ENCODE measurements around the gene ACCS. TPM values are rescaled to one million over a fixed set of nuclear protein-coding genes. Genes with fewer than 3 reads are reported as not detected.

ACCS gene
- total RNA-seq, 4 donors from 2014 or later, result 4.5 to 26.3 (median 17.3) TPM

DNA sequence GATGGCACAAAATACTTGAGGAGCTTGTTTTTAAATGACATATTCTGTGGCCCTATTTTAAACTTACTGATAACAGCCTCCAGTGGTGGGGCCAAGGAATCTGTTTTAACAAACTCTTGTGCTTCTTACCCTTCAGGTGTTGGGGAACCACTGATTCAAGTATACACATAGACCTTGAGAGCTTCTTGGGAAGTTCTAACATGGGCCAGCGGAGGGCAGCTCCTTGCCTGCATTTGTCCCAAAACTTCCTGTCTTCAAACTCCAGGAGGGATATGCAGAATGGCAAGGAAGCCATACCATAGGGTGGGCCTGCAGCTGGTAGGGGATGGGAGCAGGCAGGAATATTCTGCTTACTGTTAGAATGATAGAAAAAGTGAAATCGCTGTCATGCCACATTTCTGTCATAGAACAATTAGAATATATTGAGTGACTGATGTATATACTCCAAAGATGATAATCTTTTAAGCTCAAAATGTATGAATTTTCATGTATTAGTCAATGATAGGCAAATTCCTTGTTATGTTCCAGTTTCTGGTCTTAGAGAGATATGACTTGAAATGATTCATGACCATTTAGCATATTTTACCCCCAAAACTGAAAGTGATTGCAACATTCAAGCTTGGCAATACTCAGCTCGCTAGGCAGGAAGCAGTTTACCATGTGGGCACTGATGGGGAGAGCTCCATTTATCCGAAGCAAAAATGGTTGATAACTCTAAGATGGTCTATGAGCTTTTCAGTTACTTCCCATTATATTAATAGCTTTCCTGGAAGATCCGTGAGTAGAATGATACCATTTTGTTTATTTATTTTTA is 38.6 kb downstream of the ACCS start:
- TF ChIP-seq POLR2AphosphoS5 (IDR thresholded peaks at IDR 0.05), result no peak
- no peak for TF ChIP-seq POLR2A (IDR thresholded peaks at IDR 0.05)
- no peak for TF ChIP-seq CTCF (IDR thresholded peaks at IDR 0.05)
- TF ChIP-seq EP300 (IDR thresholded peaks at IDR 0.05), result no peak
- no peaks in the 10 kb centered on the region for H3K27me3 ChIP-seq
- no peaks in the 10 kb centered on the region for H3K9me3 ChIP-seq
- no peak overlapping the region for H3K4me3 ChIP-seq
- H3K27ac ChIP-seq, result no peak overlapping the region
- WGBS, 2 donors (ENCODE audit: low coverage in 1 of 2), result 88 to 90% methylated on average over 4 to 5 of the region's 5 CpGs
- peaks cover 0 to 17% (median 0%) of the 10 kb centered on the region in 3 donors for H3K4me1 ChIP-seq
- peaks cover 0 to 39% of the 10 kb centered on the region in 2 donors for H3K36me3 ChIP-seq
- no peak for ATAC-seq

- H3K27me3 ChIP-seq, result no peaks in the 10 kb centered on the region
- H3K36me3 ChIP-seq, result peaks cover 0 to 33% of the 10 kb centered on the region in 2 donors
- ATAC-seq, result no peak
- no peak overlapping the region for H3K4me3 ChIP-seq
- 81 to 94% methylated on average over 6 of the region's 6 CpGs for WGBS, 2 donors (ENCODE audit: low coverage in 1 of 2)
- peaks cover 3 to 26% (median 5%) of the 10 kb centered on the region in 3 donors for H3K4me1 ChIP-seq
- H3K9me3 ChIP-seq, result no peaks in the 10 kb centered on the region
- no peak overlapping the region for H3K27ac ChIP-seq
- no peak for TF ChIP-seq EP300 (IDR thresholded peaks at IDR 0.05)
- no peak for TF ChIP-seq CTCF (IDR thresholded peaks at IDR 0.05)
- TF ChIP-seq POLR2AphosphoS5 (IDR thresholded peaks at IDR 0.05), result no peak
- TF ChIP-seq POLR2A (IDR thresholded peaks at IDR 0.05), result no peak
These were observed 42.2 kb downstream of the ACCS start for GRCh38 chr11:44108260-44108659.

GRCh38 chr11:44110231-44110679 is 44.2 kb downstream of the ACCS start:
- Histone ChIP-seq H3K4me1 (peaks cover 3 to 26% (median 5%) of the 10 kb centered on the region in 3 donors), H3K36me3 (peaks cover 0 to 49% of the 10 kb centered on the region in 2 donors), H3K9me3 (no peaks in the 10 kb centered on the region), H3K27me3 (no peaks in the 10 kb centered on the region), H3K4me3 (no peak overlapping the region), H3K27ac (no peak overlapping the region)
- no peak for ATAC-seq
- WGBS, 2 donors (ENCODE audit: low coverage in 1 of 2), result 0 to 11% methylated on average over 4 of the region's 4 CpGs
- TF ChIP-seq POLR2AphosphoS5 (IDR thresholded peaks at IDR 0.05) (no peak), CTCF (IDR thresholded peaks at IDR 0.05) (peak; percentile 46 to 65 (median 48))

- Histone ChIP-seq H3K4me3 (no peak overlapping the region), H3K27ac (no peak overlapping the region), H3K4me1 (peaks cover 3 to 26% (median 5%) of the 10 kb centered on the region in 3 donors), H3K36me3 (peaks cover 0 to 63% of the 10 kb centered on the region in 2 donors), H3K27me3 (no peaks in the 10 kb centered on the region), H3K9me3 (no peaks in the 10 kb centered on the region)
- WGBS, 2 donors (ENCODE audit: low coverage in 1 of 2), result 14 to 50% methylated on average over 4 to 7 of the region's 7 CpGs
- ATAC-seq, result no peak
- no peak for TF ChIP-seq EP300 (IDR thresholded peaks at IDR 0.05)
- TF ChIP-seq POLR2AphosphoS5 (IDR thresholded peaks at IDR 0.05), result peak; percentile 30
These were observed 46.2 kb downstream of the ACCS start for GRCh38 chr11:44112091-44112821.

GRCh38 chr11:44113018-44113417 is 46.9 kb downstream of the ACCS start:
- TF ChIP-seq POLR2AphosphoS5 (IDR thresholded peaks at IDR 0.05) (no peak), EP300 (IDR thresholded peaks at IDR 0.05) (no peak), POLR2A (IDR thresholded peaks at IDR 0.05) (no peak)
- 83 to 90% methylated on average over 3 of the region's 3 CpGs for WGBS, 2 donors (ENCODE audit: low coverage in 1 of 2)
- no peak overlapping the region for H3K4me3 ChIP-seq
- no peak overlapping the region for H3K27ac ChIP-seq
- H3K9me3 ChIP-seq, result no peaks in the 10 kb centered on the region
- H3K27me3 ChIP-seq, result no peaks in the 10 kb centered on the region
- no peak for ATAC-seq
- H3K4me1 ChIP-seq, result peaks cover 3 to 26% (median 5%) of the 10 kb centered on the region in 3 donors
- peaks cover 3 to 62% of the 10 kb centered on the region in 2 donors for H3K36me3 ChIP-seq
